ENCODE results near the gene SP4. TPM values are rescaled to one million over a fixed set of nuclear protein-coding genes. Genes with fewer than 3 reads are reported as not detected.

SP4 gene
- total RNA-seq, 2 experiments from 2014 or later: 15.8 to 17.0 TPM

DNA sequence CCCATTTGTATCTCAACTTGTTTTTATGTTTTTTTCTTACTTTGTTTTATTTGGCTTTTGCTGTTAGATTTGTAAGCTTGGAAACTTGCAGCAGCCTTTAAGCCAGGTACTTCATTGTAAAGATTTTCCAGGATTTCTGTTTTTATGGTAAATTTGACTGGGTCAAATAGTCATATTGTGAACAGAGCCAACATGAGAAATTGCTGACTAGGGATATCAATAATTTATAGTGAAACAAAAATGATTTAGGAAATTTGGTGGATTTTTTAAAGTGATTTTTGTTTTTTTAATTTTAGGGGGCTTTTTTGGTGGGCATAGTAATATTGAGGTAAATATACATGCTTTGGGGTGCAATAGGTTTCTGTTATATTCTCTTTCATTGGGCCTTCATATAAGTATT, 22.2 kb downstream of the SP4 start:
- Histone ChIP-seq H3K4me2 (ENCODE audit: low read length) (no peak overlapping the region), H2AFZ (ENCODE audit: low read length) (no peak overlapping the region), H3K4me3 (ENCODE audit: low read depth, low read length, poor library complexity, severe bottlenecking) (no peak overlapping the region), H3K4me1 (ENCODE audit: insufficient read depth, low read length, poor library complexity, severe bottlenecking) (no peaks in the 10 kb centered on the region), H3K36me3 (ENCODE audit: insufficient read depth, low read length) (peaks cover 55% of the 10 kb centered on the region), H3K79me2 (ENCODE audit: insufficient read depth, low read depth, low read length) (no peaks in the 10 kb centered on the region), H3K9me3 (ENCODE audit: low read length) (peaks cover 42% of the 10 kb centered on the region), H4K20me1 (ENCODE audit: insufficient read depth, low read length) (no peaks in the 10 kb centered on the region), H3K27ac (ENCODE audit: low read depth, low read length, poor library complexity, severe bottlenecking) (no peak overlapping the region), H3K9me2 (ENCODE audit: insufficient read depth, low read length) (no peaks in the 10 kb centered on the region)
- no peak for DNase-seq (ENCODE audit: low spot score)
- TF ChIP-seq EZH2phosphoT487 (IDR thresholded peaks at IDR 0.05; ENCODE audit: borderline replicate concordance, low read depth, low read length): no peak
- TF ChIP-seq, protein P1, sequence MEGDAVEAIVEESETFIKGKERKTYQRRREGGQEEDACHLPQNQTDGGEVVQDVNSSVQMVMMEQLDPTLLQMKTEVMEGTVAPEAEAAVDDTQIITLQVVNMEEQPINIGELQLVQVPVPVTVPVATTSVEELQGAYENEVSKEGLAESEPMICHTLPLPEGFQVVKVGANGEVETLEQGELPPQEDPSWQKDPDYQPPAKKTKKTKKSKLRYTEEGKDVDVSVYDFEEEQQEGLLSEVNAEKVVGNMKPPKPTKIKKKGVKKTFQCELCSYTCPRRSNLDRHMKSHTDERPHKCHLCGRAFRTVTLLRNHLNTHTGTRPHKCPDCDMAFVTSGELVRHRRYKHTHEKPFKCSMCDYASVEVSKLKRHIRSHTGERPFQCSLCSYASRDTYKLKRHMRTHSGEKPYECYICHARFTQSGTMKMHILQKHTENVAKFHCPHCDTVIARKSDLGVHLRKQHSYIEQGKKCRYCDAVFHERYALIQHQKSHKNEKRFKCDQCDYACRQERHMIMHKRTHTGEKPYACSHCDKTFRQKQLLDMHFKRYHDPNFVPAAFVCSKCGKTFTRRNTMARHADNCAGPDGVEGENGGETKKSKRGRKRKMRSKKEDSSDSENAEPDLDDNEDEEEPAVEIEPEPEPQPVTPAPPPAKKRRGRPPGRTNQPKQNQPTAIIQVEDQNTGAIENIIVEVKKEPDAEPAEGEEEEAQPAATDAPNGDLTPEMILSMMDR (conservative IDR thresholded peaks at IDR 0.05; ENCODE audit: low read length): no peak
- intact Hi-C loops (cut with micrococcal nuclease; ENCODE audit: unreplicated experiment): no loop called here
- ChIA-PET CTCF (ENCODE audit: unreplicated experiment) (no interaction called here), POLR2A (interaction anchor here (1.1 kb wide), 1 partner anchor 19 kb away, joined by 5 read pairs; no protein-coding TSS in a partner anchor)
- BruUV-seq (replicated peaks): no TSS peak

DNA sequence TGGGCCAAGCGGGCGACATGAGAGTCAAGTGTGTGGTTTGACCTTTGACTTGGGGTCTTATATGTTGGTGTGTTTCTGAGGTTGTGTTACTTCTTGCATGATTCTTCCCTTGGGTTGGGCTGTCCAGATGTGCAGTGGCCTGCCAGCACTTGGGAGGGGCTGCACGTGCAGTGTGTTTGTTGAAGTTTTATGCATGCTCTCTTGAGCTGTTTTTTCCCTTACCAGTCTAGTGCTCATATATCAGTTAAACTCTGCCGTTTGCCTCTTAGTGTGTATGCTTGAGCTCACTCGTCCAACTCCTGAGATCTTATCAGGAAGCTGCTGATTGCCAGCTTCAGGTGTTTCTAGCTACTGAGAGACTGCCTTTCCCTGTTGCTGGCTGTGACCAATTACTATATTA, 23.1 kb downstream of the SP4 start:
- Histone ChIP-seq H3K4me2 (ENCODE audit: low read length) (no peak overlapping the region), H3K9me3 (ENCODE audit: low read length) (peaks cover 44% of the 10 kb centered on the region), H3K79me2 (ENCODE audit: insufficient read depth, low read depth, low read length) (no peaks in the 10 kb centered on the region), H3K4me1 (ENCODE audit: insufficient read depth, low read length, poor library complexity, severe bottlenecking) (no peaks in the 10 kb centered on the region), H4K20me1 (ENCODE audit: insufficient read depth, low read length) (no peaks in the 10 kb centered on the region), H3K36me3 (ENCODE audit: insufficient read depth, low read length) (peaks cover 61% of the 10 kb centered on the region), H3K9me2 (ENCODE audit: insufficient read depth, low read length) (no peaks in the 10 kb centered on the region), H3K4me3 (ENCODE audit: low read depth, low read length, poor library complexity, severe bottlenecking) (no peak overlapping the region), H3K27ac (ENCODE audit: low read depth, low read length, poor library complexity, severe bottlenecking) (no peak overlapping the region), H2AFZ (ENCODE audit: low read length) (no peak overlapping the region)
- ChIA-PET CTCF (ENCODE audit: unreplicated experiment) (no interaction called here), POLR2A (no interaction called here)
- no peak for DNase-seq (ENCODE audit: low spot score)
- no TSS peak for BruUV-seq (replicated peaks)
- TF ChIP-seq, protein P1 (conservative IDR thresholded peaks at IDR 0.05; ENCODE audit: low read length): no peak
- TF ChIP-seq EZH2phosphoT487 (IDR thresholded peaks at IDR 0.05; ENCODE audit: borderline replicate concordance, low read depth, low read length): no peak
- intact Hi-C loops (cut with micrococcal nuclease; ENCODE audit: unreplicated experiment): no loop called here

DNA sequence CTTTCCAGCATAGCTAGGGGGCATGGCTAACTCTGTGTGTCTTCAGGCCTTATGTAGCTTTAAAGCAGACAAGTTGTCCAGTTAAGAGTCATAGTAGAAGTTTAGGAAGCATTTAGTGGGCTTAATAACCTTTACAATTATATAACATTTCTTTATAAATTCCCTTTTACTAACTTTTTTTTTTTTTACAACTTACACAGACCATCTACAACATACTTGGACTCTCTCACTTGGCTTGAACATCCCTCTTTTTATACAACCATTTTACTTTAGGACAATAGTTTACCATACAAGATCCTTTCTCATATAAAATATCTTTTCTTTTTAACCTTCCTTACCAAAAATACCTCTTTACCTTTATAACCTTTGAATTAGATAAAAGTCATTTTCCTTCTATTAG, 26.3 kb downstream of the SP4 start:
- Histone ChIP-seq H4K20me1 (ENCODE audit: insufficient read depth, low read length) (no peaks in the 10 kb centered on the region), H3K79me2 (ENCODE audit: insufficient read depth, low read depth, low read length) (no peaks in the 10 kb centered on the region), H3K27ac (ENCODE audit: low read depth, low read length, poor library complexity, severe bottlenecking) (no peak overlapping the region), H2AFZ (ENCODE audit: low read length) (no peak overlapping the region), H3K4me3 (ENCODE audit: low read depth, low read length, poor library complexity, severe bottlenecking) (no peak overlapping the region), H3K9me2 (ENCODE audit: insufficient read depth, low read length) (no peaks in the 10 kb centered on the region), H3K4me1 (ENCODE audit: insufficient read depth, low read length, poor library complexity, severe bottlenecking) (no peaks in the 10 kb centered on the region), H3K4me2 (ENCODE audit: low read length) (no peak overlapping the region), H3K36me3 (ENCODE audit: insufficient read depth, low read length) (peaks cover 61% of the 10 kb centered on the region), H3K9me3 (ENCODE audit: low read length) (peaks cover 44% of the 10 kb centered on the region)
- ChIA-PET CTCF (ENCODE audit: unreplicated experiment) (no interaction called here), POLR2A (interaction anchor here (0.6 to 0.9 kb wide), 2 partner anchors 9 to 152 kb away, joined by 3 to 7 read pairs; no protein-coding TSS in a partner anchor)
- intact Hi-C loops (cut with micrococcal nuclease; ENCODE audit: unreplicated experiment): no loop called here
- TF ChIP-seq EZH2phosphoT487 (IDR thresholded peaks at IDR 0.05; ENCODE audit: borderline replicate concordance, low read depth, low read length): no peak
- TF ChIP-seq, protein P1 (conservative IDR thresholded peaks at IDR 0.05; ENCODE audit: low read length): no peak
- DNase-seq (ENCODE audit: low spot score): peak; percentile 12
- BruUV-seq (replicated peaks): no TSS peak
